GM12873 (cell line): Measurements from ENCODE around the gene P3H2.

Experiments
- TF ChIP-seq, protein P1 (sequence below): IDR thresholded peaks from 2 replicates; pipeline ENCODE4 v1.5.1; 2012; ENCODE audit warnings: low read depth, mild to moderate bottlenecking, moderate library complexity, low read length, control low read depth; ENCODE audit not compliant: insufficient read depth; ENCODE audit errors: missing control alignments

P3H2 gene

DNA sequence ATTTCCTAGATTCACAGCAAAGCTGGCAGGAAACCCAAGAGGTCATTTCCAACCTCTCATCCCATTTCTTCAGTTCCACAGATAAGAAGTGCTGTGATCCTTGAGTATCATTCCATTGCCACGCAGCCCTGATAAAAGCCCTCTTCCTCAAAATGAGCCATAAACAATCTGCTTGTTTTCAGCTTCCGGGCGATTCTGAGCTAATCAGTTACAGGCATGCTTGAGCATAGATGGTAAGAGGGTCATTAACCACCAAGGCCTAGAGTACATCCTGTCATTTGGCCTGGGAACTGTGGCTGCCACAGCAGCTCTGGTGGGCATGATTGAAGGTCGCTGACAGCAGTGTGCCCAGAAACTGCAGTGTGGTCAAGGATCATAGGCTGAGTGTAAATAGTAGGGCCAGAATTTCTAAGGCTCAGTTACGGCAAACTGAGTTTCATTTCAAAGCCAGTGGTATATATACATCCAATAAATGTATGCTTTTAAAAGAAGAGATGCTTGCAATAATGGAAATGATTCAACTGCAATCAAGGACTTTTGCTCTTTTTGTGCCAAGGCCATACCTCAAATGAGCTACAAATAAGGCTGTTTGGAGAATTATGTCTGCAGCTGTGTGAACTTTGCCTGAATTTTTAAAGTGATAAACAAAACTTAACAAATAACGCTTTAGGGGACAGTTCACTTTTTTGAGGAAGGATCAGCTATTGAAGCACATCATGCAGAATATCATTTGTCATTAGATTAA lies 47.3 kb downstream of the P3H2 start:
- TF ChIP-seq, protein P1, sequence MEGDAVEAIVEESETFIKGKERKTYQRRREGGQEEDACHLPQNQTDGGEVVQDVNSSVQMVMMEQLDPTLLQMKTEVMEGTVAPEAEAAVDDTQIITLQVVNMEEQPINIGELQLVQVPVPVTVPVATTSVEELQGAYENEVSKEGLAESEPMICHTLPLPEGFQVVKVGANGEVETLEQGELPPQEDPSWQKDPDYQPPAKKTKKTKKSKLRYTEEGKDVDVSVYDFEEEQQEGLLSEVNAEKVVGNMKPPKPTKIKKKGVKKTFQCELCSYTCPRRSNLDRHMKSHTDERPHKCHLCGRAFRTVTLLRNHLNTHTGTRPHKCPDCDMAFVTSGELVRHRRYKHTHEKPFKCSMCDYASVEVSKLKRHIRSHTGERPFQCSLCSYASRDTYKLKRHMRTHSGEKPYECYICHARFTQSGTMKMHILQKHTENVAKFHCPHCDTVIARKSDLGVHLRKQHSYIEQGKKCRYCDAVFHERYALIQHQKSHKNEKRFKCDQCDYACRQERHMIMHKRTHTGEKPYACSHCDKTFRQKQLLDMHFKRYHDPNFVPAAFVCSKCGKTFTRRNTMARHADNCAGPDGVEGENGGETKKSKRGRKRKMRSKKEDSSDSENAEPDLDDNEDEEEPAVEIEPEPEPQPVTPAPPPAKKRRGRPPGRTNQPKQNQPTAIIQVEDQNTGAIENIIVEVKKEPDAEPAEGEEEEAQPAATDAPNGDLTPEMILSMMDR, result no peak

DNA sequence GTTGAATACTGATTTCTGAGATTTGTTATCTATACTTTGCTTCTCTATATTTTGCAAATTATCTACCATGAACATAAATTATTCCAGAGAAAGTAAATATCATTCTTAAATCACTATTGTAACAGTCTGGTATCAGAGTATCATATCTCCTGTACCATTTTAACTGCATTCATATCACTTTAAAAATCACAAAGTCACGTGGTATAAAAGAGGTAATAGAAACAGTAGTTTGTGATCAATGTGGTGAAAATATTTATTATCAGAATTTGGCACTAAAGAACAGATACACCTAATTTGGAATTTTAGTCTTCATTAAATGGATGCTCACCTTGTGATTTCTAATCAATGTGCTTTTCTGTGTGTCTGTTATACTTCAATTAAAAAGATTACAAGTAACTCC lies 47.8 kb downstream of the P3H2 start:
- TF ChIP-seq, protein P1, result no peak

DNA sequence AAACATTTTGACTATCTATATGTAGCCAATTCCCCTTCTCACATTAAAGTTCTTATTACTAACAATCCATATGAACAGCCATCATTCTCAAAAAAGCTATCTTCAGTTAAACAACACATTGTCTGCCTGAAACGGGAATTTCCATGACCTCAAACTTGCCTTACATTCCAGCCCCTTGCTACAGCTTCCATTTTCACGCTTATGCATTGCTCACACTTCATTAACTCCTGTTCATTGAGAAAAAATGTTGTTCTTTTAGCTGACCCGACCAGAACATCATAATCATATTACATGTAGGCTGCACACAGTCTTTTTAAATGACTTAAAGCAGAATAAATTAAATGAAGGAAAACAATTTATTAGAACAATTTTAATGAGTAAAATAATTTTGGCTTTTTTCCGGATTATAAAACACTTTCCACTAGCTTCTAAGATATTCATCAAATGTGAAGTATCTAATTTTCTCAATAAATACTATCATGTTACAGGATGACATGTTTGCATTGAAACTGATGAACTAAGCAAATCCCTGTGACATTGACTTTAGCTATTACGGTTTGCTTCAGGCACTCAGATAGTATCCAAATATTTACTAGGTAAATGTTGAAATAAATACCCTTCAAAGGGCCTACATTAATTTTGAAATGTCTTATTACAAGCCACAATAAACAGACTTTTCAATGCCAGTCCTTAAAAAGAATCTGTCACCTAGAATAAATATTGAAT lies 49.9 kb downstream of the P3H2 start:
- TF ChIP-seq, protein P1, result no peak

DNA sequence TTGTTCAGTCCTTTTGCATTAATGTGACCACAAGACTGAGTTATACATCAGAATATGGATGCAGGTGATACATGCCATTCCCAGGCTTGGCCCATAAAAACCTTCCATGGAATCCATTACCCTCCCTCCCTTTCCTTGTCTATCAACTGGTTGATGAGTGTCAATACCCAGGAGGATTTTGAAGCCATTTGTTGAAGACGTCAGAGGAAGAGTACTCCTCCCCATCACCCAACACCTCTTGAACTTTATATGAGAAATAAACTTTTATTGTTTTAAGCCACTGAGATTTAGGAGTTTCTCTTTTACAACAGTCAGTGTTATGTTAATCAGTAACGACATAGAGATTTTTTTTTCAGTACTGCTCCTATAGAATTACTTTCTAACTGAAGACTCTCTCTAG lies 55.5 kb downstream of the P3H2 start:
- TF ChIP-seq, protein P1, result no peak

DNA sequence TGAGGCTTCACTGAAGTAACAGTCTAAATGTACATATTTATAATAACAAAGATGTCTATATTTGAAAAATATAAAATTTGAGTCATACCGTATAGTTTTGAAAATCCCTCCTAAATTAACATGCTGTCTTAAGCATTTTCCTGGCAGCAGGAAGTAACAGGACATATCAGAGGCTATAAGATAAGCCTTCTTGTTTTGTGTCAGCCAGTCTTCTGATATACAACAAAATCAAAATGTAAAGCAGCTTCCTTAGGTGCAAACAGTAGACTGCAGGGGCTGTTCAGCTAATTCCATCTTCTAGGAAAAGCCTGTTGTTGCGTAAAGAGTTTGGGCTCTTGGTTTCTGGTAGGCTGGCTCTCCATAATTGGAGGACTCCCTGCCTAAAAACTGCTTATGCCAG lies 56.0 kb downstream of the P3H2 start:
- TF ChIP-seq, protein P1, result no peak

DNA sequence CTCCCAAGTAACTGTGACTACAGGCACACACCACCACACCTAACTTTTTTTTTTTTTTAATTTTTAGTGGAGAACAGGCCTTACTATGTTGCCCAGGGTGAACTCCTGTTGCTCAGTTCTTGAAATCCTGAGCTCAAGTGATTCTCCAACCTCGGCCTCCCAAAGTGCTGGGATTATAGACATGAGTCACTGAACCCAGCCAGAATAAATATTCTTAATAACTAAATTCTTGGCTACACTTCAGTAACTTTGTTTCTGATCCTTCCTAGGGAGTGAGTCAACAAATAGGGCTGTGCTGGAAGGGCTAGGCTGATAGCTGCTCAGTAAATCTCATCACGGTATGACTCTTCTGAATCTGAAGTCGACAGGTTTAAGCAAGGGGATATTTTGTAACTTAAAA lies 56.6 kb downstream of the P3H2 start:
- TF ChIP-seq, protein P1, result no peak

DNA sequence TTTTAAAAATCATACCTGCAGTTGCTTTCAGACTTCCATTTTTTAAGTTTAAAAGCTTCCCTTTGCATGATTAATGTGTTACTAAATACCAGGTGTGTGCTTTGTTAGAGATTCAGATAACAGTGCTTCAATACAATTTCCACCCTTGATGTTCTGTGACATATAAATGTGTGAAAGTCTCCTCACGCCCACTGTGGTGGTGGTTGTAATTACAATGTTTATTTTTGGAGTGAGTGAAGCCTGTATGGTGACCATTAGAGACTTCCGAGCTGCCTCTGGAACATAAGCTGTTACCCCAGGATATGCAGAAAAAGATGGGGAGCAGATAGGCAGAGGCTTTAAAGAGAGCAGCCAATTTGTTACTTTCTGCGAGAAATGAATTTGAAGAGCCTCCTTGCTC lies 57.2 kb downstream of the P3H2 start:
- TF ChIP-seq, protein P1, result no peak
